ENCODE data around the gene ADAMTS14.

Gene ADAMTS14

DNA sequence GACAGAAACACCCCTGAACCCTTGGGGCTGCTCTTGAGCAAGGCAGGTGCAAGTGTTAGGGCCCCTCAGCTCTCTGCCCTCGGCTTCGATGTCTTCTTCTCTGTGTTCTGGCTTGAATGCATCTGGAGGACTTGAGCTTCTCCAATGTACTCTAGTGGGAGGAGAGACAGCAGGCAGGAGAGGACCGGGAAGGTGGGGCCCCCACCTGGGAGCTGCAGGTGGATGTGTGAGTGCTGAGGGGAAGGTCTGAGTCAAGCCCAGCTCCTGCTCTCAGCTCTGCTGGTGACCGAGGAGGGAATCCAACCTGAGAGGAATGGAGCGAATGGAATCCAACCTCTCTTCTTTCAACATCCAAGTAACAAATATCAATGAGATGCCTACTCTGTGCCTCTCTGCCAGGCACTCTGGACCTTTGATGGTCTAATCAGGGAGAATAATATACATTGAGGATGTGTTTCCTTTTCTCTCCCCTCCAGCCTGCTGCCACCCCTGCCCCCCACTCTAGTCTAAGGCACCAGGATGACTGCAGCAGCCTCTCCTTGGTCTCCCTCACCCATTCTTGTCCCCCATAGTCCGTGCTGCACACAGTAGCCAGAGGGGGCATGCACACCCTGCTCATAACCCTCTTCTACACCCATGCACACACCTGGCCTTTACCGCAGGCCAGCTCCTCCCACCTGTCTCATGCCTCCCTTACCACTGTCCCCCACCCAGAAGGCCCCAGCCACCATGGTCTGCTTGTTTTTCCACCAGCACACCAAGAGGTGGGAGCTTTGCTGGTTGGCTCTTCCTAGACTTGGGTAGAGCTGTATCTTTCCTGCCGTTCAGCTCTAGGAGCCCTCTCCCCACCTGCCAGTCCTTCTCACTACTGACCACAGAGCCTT is 99.2 kb downstream of the ADAMTS14 start:
- DNase-seq (ENCODE audit: low spot score), result no peak

- no peak for DNase-seq (ENCODE audit: low spot score)
Measured at GRCh38 chr10:70772627-70773026, 100.3 kb downstream of the ADAMTS14 start.

DNA sequence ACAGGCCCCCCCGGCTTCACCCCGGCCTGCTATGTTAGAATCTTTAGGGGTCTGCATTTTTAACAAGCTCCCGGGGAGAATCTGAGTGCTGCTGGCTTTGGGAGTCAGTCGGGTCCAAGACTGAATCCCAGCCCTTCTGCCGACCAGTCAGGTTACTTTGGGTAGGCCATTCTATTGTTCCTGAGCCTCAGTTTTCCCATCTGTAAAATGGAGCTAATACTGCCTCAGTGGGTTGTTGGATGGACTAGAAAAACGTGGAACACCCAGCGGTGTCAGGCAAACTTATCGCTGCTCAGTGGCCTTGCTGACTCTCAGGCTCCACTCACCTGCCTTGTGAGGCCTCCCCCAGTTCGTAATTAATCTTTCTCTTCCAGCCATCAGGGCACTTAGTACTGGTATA is 101.2 kb downstream of the ADAMTS14 start:
- DNase-seq (ENCODE audit: low spot score), result no peak

DNA sequence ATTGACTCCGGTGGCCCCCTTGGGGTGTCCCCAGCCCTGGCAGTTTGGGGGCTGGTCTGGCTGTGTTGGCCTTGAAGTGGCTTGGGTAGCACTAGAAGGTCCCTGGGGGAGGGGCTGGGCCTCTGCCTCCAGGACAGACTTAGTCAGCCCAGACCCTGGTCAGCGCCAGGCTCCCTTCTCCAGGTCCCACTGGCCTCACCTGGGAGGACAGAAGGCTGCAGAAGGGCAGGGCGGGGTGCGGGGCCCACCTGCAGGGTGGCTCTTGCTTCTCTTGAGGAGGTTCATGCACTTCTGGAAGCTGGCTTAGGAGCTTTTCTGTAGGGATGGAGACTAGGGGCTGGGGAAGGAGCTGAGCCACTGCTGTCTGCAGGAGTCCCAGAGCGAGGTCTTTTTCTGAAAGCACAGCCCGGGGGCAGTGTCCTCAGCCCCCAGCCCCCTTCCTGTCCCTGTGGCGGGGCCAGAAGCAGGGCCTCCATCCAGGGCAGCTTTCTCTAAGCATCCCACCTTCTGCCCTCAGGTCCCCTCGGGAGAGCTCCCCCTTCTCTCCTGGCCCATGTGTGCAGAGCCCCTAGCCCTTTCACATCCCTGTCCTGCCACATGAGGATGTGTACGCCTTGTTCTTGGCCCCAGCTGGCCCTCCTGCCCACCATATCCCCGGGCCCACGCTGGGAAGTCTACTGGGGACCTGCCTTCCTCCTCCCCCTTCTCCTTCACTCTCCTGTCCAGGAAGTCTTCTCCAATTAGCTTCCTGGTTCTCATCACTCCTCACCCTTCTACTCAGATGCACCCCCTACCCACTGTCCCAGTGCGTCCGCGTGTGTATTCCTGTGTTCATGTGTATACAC is 101.9 kb downstream of the ADAMTS14 start:
- DNase-seq (ENCODE audit: low spot score), result no peak

DNA sequence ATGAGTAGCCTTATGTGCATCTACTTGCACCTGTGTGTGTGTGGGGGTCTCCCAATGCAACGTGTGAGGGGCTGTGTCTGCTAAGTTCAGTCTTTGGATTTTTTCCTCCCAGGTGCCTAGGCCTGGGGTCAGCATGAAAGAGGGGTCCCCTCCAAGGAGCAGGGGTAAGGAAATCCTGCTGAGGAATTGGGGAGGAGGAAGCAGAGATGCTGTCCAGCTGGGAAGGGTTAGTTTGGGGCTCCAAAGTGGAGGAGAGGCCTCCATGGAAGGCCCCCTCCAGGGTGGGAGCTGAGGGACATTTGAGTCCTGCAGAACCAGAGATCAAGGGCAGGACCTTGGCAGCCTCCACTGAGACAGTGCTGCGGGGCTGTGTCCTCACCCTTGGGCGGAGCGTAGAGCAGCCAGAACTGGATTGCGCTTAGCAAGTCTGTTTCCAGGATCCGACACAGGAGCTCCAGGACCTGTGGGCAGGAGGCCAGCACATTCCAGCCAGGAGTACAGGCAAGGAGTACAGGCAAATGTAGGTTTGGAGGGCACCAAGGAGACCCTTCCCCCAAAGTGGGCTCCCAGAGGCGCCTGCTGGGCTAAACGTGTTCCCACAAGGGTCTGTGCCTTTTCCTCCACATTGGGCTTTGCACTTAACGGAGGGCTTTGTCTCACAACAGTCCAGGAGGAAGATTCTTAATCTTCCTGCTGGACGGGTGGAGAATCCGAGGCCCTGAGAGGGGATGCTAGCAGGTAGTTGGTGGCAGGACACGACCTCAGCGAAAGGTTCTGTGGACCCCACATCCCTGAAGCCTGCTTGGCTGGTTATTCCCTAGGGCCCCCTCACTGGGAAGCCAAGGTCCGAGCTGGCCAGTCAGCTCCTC is 102.7 kb downstream of the ADAMTS14 start:
- DNase-seq (ENCODE audit: low spot score), result no peak

- no peak for DNase-seq (ENCODE audit: low spot score)
Measured at GRCh38 chr10:70775679-70776454, 103.6 kb downstream of the ADAMTS14 start.

DNA sequence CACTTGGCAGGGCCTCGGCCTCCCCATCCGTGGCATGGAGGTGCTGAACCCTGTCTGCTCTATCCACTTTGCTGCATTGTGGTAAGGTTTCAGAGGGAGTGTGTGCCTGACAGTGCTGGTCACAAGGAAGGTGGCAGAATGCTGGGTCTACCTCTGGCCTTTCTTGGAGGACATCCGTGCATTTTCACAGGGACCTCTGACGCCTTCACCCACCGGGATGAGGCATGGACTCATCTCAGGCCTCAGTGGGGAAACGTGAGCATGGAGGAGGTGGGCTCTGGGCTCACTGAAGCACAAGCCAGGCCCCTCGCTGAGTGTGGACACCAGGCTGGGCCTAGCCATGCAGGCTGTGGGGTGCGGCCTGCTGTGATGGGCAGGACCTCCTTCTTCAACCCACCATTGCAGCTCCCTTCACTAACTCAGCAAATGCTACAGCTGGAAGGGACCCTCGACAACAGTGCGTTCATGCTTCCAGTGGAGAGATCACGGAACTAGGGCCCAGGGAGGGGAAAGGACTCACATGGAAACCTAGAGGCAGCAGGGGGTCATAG is 104.2 kb downstream of the ADAMTS14 start:
- no peak for DNase-seq (ENCODE audit: low spot score)

DNA sequence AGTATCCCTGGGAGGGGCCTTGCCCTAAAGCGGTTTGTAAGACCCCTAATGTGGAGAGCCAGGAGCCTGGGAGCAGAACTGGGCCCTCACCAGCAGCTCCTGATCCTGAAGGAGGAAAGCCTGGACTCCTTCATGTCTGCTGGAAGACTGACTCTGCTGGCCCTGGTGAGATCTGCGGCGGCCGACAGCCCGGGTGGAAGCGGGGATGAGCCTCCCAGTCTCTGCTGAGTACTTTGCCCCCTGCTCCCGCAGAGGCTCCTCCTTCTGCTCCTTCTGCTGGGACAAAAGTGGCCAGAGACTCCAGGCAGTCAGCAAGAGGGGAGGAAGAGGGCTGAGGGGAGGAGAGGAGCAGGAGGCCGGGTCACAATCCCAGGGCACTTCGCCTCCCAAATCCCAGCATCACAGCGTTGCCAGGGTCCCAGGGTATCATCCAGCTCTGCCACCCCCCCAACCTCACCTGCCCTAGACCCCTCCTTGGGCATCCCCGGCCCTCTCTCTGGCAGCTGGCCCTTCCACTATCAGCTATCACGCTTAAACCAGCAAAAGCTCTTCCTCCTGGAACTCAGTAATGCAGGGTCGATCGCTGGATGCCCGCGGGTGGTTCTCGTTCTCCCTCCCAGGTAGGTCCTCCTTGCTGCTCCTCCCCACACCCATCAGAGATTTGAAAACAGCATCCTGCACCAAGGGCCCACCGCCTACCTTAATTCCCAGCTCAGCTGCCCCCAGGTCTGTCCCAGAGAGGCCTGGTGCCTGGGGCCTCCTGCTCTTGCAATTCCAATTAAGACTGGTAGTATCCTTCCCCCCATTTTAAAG is 105.0 kb downstream of the ADAMTS14 start:
- no peak for DNase-seq (ENCODE audit: low spot score)

GRCh38 chr10:70778267-70778924 is 106.1 kb downstream of the ADAMTS14 start:
- peak; percentile 5 for DNase-seq (ENCODE audit: low spot score)

DNA sequence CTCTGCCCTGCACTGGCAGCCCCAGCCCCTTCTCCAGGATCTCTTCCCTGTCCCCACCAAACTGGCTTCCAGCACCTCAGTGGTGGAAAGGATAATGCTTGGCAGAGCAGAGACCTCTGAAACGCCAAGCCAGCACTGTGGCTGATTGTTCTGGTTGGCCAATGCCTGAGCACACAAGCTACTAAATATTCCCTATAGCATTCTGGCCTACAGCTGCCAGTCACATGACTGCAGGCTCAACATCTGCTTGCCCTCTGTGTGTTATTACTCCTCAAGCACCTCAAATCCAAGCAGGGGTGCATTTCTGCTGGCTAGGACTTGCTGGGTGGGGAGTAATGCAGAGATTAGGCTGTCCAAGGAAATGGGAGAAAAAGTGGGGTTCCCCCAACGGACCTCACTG is 106.8 kb downstream of the ADAMTS14 start:
- DNase-seq (ENCODE audit: low spot score), result peak; percentile 4

DNA sequence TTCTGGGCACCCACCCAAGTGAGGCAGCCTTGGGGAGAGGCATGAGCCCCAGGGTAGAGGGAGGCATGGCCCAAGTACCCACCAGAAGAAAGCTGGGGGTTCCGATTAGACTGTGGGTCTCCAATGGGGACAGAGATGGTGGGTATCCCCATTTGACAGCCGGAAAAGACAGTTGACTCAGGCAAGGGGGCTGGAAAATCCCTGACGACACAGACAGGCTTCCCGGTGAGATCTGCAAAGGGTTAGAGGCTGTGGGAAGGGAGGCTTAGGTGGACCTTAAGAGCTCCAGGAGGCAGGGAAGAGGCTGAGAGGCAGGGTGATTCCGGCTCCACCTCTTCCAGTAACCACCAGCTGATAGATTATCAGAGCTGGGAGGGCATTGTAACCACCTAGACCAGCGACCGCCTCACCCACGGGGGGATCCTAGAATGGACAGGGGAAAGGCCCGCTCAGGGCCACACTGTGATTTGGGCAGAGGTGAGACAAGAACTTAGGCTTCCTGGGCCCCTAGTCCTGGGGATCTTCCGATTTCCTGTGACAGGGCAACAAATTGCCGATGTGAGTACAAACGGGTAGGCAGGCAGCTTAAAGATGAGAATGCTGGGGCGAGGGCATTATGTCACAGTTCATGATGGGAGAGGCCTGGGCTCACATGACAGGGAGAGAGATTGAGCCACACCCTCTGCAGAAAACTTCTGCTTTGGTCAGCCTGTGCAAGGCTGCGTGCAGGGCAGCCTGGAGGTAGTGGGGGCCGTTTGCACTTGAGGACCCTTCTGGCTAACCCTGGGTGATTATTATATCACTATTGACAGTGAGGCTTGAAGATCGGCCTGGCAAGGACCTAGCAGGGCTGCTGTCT is 107.4 kb downstream of the ADAMTS14 start:
- peak; percentile 4 for DNase-seq (ENCODE audit: low spot score)

GRCh38 chr10:70780370-70780760 is 108.1 kb downstream of the ADAMTS14 start:
- DNase-seq (ENCODE audit: low spot score), result no peak

GRCh38 chr10:70780772-70781171 is 108.5 kb downstream of the ADAMTS14 start:
- no peak for DNase-seq (ENCODE audit: low spot score)

DNA sequence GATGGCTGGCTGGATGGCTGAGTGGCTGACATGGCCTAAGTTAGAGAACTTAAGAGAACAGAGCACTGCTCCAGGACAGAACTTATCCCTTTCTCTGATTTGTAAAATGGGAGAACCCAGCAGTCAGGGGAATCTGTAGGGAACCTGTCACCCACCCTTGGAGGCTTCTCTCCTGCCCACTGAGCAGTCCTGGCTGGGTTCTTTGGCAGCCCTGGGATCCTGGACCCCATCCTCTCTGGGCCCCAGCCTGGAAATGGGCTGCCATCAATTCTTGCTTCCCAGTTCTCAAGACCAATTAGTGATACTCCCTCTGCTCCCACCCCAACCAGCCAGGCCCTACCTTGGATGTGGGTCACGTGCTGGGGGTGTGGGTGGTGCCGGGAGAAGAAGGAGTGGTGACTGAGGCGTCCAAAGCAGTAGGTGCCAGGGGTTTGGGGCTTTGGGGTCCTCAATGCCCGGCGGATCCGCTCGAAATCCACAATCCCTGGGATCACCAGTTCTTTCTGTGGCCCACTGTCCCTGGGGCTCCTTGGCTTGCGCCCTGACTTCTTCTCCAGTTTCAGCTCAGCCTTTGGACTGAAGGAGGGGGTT is 109.2 kb downstream of the ADAMTS14 start:
- no peak for DNase-seq (ENCODE audit: low spot score)

DNA sequence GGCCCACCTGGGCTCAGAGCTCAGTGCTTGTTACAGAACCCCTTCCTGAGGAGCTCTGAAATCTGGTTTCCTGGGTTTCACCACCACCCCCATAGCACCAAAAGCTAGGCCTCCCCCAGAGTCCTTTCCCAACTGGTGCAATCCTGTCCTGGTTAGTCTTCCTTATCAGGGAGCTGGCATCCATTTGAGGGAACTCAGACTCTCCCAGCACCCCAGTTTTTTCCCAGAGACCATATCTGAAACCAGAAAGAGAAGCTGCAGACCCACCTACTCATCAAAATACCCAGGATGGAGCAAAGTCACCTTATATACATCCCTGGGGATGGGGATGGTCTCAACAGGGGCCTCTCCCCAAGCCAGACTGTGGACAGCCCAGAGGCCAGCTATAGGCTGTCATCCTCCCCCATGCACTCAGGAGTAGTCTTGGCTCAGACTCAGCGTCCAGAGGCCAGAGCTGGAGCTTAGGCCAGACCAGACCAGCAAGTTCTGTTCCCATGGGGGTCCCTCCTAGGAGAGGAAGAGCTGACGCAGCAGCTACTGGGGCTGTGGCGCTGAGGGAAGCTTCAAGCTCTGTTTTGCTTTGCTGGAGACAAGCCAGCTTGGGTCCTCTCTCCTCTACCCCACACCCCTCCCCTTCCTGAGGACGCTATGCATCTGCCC is 109.9 kb downstream of the ADAMTS14 start:
- DNase-seq (ENCODE audit: low spot score), result no peak

DNA sequence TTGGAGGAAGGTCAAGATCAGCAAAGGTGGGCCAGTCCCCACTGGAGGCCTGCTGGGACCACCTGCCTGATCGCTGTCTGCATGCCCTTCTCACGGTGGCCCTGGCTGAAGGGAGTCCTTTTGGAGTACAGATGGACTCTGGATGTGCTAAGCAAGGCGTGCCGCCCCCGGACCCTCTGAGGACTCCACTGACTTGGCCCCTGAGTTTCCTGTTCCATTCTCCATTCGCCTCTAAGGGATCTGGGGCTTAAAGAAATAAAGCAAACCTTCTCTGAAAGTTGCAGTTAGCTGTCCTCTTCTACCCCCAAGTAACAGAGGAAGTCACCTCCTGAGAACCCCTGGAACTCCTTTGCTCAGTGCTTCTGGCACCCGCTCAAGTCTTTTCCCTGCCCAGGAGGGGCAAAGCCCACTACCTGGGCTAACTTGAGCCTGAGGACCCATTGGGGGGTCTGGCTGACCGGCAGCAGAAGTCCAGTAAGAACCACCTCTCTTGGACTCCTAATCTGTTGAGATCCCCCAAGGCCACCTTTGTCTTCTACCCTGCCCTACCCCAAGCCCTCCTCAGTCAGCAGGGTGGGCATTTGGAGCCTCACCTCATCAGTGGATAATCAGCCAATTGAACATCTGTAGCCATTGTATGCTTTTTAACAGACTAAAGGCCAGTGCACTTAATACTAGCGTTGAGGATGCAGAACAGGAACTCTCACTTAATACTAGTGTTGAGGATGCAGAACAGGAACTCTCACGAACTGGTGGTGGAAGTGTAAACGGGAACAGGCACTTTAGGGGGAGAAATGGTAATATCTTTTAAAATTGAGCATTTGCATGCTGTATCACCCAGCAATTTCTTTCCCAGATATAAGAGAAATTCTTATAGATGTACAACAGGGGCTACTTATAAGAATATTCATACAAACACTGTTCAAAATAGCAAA is 110.7 kb downstream of the ADAMTS14 start:
- DNase-seq (ENCODE audit: low spot score), result no peak

- no peak for DNase-seq (ENCODE audit: low spot score)
Measured at GRCh38 chr10:70784016-70784415, 111.7 kb downstream of the ADAMTS14 start.

Measured in AG08396 (cell line).